ENCODE results near the gene SERGEF. TPM values are rescaled to one million over a fixed set of nuclear protein-coding genes. Genes with fewer than 3 reads are reported as not detected.

The SERGEF gene
- total RNA-seq, 2 donors from 2014 or later: 42.7 to 62.9 TPM

DNA sequence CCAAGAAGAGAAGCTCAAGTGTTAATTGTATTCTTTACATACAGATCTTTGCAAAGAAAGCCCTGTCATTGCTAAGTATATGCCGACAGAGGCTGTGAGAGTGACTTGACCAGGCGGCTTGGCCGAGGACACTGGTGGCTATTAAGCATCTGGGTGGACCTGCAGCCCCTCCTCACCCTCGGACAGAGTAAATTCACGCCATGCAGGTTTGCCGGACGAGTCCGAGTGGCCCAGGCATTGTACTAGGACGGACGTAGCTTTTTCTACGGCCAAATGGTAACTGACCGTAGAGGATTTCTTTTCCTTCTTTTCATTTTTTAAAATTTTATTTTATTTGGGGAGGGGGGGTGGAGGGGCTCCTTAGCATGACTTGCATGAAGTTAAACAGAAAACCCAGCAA, 231.2 kb downstream of the SERGEF start:
- Mint-ChIP-seq H3K9me3 (no peaks in the 10 kb centered on the region), H3K36me3 (no peaks in the 10 kb centered on the region), H3K27ac (no peak overlapping the region)
- no peak for DNase-seq (ENCODE audit: low spot score in 2 of 2)
- no peak for ATAC-seq

- DNase-seq (ENCODE audit: low spot score in 2 of 2) (no peak), ATAC-seq (no peak)
- H3K36me3 Mint-ChIP-seq: no peaks in the 10 kb centered on the region
- no peak overlapping the region for H3K27ac Mint-ChIP-seq
- H3K9me3 Mint-ChIP-seq: no peaks in the 10 kb centered on the region
Observed at GRCh38 chr11:17781221-17781620, 231.6 kb downstream of the SERGEF start.

GRCh38 chr11:17780668-17781067, 232.2 kb downstream of the SERGEF start:
- Mint-ChIP-seq H3K36me3 (no peaks in the 10 kb centered on the region), H3K27ac (no peak overlapping the region), H3K9me3 (no peaks in the 10 kb centered on the region)
- no peak for ATAC-seq
- no peak for DNase-seq (ENCODE audit: low spot score in 2 of 2)

- DNase-seq (ENCODE audit: low spot score in 2 of 2) (no peak), ATAC-seq (no peak)
- no peaks in the 10 kb centered on the region for H3K36me3 Mint-ChIP-seq
- no peak overlapping the region for H3K27ac Mint-ChIP-seq
- H3K9me3 Mint-ChIP-seq: no peaks in the 10 kb centered on the region
Observed at GRCh38 chr11:17779861-17780594, 232.8 kb downstream of the SERGEF start.

- no peak for ATAC-seq
- Mint-ChIP-seq H3K27ac (no peak overlapping the region), H3K9me3 (no peaks in the 10 kb centered on the region), H3K36me3 (no peaks in the 10 kb centered on the region)
- no peak for DNase-seq (ENCODE audit: low spot score in 2 of 2)
Observed at GRCh38 chr11:17778956-17779860, 233.6 kb downstream of the SERGEF start.

GRCh38 chr11:17778352-17778751, 234.5 kb downstream of the SERGEF start:
- no peaks in the 10 kb centered on the region for H3K9me3 Mint-ChIP-seq
- no peak overlapping the region for H3K27ac Mint-ChIP-seq
- H3K36me3 Mint-ChIP-seq: no peaks in the 10 kb centered on the region
- DNase-seq (ENCODE audit: low spot score in 2 of 2): no peak
- no peak for ATAC-seq

DNA sequence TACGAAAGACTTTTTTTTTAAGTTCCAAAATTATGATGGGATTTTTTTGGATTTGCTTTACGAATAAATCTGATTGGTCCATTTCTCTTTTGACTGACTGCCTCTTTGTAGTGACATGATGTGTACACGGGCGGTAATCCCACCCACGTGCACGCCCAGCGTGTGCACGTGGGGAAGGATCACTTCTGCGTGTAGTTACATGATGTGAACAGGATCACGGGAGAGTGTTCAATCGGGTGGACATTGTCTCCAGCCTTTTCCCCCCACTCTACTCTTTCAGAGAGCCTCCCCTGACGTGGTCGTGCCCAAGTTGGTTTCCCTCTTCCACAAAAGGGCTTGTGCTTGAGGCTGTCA, 235.1 kb downstream of the SERGEF start:
- peak overlapping the region in 1 of 2 donors; percentile 17 for H3K27ac Mint-ChIP-seq
- H3K36me3 Mint-ChIP-seq: no peaks in the 10 kb centered on the region
- H3K9me3 Mint-ChIP-seq: no peaks in the 10 kb centered on the region
- DNase-seq (ENCODE audit: low spot score in 2 of 2) (no peak), ATAC-seq (no peak)

GRCh38 chr11:17777086-17777737, 235.6 kb downstream of the SERGEF start:
- Mint-ChIP-seq H3K27ac (peak overlapping the region in 1 of 2 donors; percentile 17), H3K36me3 (no peaks in the 10 kb centered on the region), H3K9me3 (no peaks in the 10 kb centered on the region)
- ATAC-seq: no peak
- no peak for DNase-seq (ENCODE audit: low spot score in 2 of 2)

DNA sequence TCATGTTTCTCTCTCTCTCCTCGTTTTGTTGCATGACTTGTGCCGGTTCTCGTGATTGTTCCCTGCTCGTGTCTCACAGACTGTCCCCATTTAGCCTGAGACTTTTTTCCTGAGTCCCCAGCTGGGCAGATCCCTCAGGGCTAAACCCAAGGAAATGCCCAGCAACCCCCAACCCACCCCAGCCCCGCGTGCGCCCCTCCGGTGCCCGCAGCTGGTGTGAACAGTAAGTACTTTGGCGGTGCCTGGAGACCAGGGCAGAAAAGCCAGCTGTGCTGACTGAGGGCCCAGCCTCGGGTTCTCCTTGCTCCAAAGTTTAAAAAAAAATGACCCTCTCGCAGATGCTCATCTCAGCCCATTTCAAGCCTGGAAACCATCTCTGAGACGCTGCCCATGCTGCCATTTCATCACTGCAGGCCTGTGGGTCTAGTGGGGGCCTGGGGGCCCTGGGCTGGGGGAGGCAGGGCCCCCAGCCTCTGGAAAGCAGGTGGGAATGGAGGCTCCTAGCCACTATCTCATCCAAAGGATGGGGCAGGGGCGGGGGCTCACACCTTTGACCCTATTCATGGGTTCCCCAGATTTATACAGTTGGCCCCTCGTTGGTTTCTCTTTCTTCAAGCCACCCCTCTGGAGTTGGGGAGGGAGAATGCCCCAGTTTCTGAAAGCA, 236.5 kb downstream of the SERGEF start:
- ATAC-seq (no peak), DNase-seq (ENCODE audit: low spot score in 2 of 2) (no peak)
- no peaks in the 10 kb centered on the region for H3K9me3 Mint-ChIP-seq
- no peak overlapping the region for H3K27ac Mint-ChIP-seq
- H3K36me3 Mint-ChIP-seq: no peaks in the 10 kb centered on the region

- no peak for ATAC-seq
- no peak overlapping the region for H3K27ac Mint-ChIP-seq
- no peaks in the 10 kb centered on the region for H3K9me3 Mint-ChIP-seq
- no peak for DNase-seq (ENCODE audit: low spot score in 2 of 2)
- H3K36me3 Mint-ChIP-seq: no peaks in the 10 kb centered on the region
Observed at GRCh38 chr11:17775507-17776211, 237.2 kb downstream of the SERGEF start.

GRCh38 chr11:17775035-17775348, 237.9 kb downstream of the SERGEF start:
- no peak overlapping the region for H3K27ac Mint-ChIP-seq
- H3K9me3 Mint-ChIP-seq: no peaks in the 10 kb centered on the region

DNA sequence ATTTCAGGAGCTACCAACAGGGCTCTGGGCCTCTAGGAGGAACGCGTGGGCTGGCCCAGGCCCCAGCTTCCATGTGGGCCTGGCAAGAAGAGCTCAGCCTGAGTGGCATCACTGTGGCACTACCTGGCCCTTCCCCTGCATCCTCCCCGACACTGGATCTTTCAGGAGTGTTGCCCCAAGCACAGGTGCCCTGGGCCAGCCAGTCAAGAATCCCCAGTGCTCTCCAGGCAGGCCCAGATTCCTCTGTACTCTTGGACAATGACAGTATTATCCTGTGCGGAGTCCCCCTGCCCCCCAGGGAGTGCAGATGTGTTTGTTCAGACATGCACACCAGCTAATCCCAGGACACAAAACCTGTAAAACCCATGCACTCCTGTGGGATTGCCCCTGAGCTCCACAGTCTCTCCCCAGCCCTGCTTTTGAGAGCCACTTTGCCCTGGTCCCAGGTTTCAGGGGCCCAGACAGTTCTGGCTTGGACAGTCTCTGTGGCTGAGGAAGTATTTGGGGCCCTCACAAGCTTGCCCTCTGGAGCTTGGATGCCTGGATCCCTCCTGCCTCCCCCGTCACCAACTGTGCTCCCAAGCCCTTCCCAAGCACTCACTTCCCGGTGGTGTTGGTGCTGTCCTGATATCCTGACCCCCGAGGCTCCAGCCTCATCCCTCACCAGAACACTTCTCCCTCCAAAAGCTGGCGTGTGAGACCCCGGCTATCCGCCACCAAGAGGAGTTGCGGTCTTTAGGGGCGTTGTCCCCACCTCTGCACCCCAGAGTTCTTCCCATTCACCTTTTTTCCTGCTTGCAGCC, 238.4 kb downstream of the SERGEF start:
- no peaks in the 10 kb centered on the region for H3K9me3 Mint-ChIP-seq
- H3K27ac Mint-ChIP-seq: no peak overlapping the region
- ATAC-seq (no peak), DNase-seq (ENCODE audit: low spot score in 2 of 2) (no peak)
- H3K36me3 Mint-ChIP-seq: no peaks in the 10 kb centered on the region

More at GRCh38 chr11:17775035-17775348, 237.9 kb downstream of the SERGEF start:
- no peaks in the 10 kb centered on the region for H3K36me3 Mint-ChIP-seq
- DNase-seq (ENCODE audit: low spot score in 2 of 2): no peak
- no peak for ATAC-seq

GRCh38 chr11:17773674-17774073, 239.2 kb downstream of the SERGEF start:
- no peak overlapping the region for H3K27ac Mint-ChIP-seq
- H3K36me3 Mint-ChIP-seq: no peaks in the 10 kb centered on the region
- H3K9me3 Mint-ChIP-seq: no peaks in the 10 kb centered on the region
- ATAC-seq (no peak), DNase-seq (ENCODE audit: low spot score in 2 of 2) (no peak)

- H3K36me3 Mint-ChIP-seq: no peaks in the 10 kb centered on the region
- H3K27ac Mint-ChIP-seq: no peak overlapping the region
- ATAC-seq: no peak
- no peak for DNase-seq (ENCODE audit: low spot score in 2 of 2)
- H3K9me3 Mint-ChIP-seq: no peaks in the 10 kb centered on the region
Observed at GRCh38 chr11:17772704-17773600, 239.9 kb downstream of the SERGEF start.

- DNase-seq (ENCODE audit: low spot score in 2 of 2) (no peak), ATAC-seq (no peak)
- Mint-ChIP-seq H3K36me3 (no peaks in the 10 kb centered on the region), H3K27ac (no peak overlapping the region), H3K9me3 (no peaks in the 10 kb centered on the region)
Observed at GRCh38 chr11:17771841-17772401, 240.9 kb downstream of the SERGEF start.

All from activated naive CD4-positive, alpha-beta T cell treated with anti-CD3 and anti-CD28 coated beads, Interleukin-2, amount 50 U/mL, for 72 hours (primary cell).